Activated CD4-positive, CD25-positive, alpha-beta regulatory T cell (primary cell): ENCODE data around the gene LIN7C.

ENCODE experiments used
- DNase-seq, 4 experiments: peaks; one replicate each; lab custom pipeline; 2025; lab: John Stamatoyannopoulos, UW

Gene LIN7C

DNA sequence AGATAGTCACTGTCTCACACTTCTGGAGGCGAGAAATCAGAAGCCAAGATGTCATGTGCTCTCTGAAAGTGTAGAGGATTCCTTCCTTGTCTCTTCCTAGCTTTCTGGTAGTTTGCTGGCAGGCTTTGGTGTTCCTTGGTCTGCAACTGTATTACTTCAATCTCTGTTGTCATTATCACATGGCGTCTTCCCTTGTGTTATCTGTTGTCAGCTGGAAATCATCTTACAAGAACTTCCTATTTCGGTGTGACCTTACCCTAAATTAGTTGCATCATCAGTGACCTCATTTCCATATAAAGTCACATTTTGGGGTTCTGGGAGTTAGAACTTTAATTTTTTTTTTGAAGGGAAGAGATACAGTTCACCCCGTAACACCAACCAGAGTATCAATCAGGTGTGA, 3.3 kb upstream of the LIN7C start:
- DNase-seq = no peak

DNA sequence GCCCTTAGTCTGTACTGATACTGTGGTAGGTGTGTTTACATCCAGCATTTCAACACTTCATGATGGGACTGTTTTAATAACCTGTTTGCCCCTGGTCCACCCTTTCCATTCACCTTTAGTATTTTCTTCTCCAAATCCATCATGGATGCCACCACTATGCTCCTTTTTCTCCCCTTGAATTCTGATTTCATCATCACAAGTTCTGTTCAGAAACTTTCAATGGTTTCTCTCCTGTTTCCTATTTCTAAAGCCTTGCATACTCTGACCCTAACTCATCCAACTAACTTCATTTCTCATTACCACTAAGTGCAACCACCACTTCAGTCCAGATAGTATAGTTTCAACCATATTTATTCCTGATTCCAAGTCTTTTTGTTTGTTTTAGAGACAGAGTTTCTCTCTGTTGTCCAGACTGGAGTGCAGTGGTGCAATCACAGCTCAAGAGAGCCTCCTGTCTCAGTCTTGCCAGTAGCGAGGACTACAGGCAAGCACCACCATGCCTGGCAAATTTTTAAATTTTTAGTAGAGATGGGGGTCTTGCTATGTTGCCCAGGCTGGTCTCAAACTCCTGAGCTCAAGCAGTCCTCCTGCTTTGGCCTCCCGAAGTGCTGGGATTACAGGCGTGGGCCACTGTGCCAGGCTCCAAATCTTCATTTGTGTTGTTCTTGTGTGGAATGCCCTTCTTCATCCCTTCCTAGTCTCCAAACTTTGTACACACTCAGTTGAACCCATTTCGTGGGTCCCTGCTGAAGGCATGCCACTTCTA, 1.2 kb upstream of the LIN7C start:
- DNase-seq = no peak

GRCh38 chr11:27505781-27506180, 788 bp downstream of the LIN7C start:
- no peak for DNase-seq

DNA sequence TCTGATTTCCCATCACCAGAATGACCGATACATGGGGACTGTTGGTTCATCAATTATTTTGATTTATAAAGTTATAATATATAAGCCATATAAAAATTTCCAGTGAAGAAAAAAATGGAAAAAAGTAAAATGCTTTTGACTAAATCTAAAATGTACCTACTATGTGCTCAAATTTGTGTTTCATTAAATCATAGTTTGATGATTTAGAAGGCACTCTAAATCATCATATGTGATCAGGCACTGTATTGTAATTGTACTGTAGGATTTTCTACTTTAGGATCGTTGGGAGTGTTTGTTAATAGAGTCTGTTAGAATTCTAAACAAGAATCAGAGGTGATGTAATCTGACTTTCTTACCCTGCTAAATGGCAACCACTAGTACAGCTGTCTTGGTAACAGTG, 2.4 kb downstream of the LIN7C start:
- DNase-seq = no peak

DNA sequence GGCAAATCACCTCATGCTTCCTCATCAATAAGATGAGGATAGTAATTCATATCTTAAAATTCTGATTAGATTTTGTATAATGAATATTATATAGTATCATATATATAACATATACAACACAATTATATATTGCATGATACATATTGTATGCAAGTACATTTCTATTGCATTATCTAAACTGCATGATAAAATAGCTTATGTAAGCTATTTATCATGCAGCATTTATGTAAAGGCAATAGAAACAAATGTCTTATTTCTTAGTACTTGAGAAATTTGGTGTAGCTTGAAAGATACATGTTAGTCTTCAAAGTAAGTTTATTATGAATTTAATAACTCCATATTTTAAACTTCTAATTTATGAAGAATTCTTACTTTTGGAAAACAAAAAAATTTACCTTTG, 5.5 kb downstream of the LIN7C start:
- no peak for DNase-seq

GRCh38 chr11:27497911-27498310, 8.7 kb downstream of the LIN7C start:
- no peak for DNase-seq

GRCh38 chr11:27497284-27497866, 9.2 kb downstream of the LIN7C start:
- DNase-seq = no peak

- DNase-seq = no peak
These were observed 10.1 kb downstream of the LIN7C start for GRCh38 chr11:27496461-27496860.

DNA sequence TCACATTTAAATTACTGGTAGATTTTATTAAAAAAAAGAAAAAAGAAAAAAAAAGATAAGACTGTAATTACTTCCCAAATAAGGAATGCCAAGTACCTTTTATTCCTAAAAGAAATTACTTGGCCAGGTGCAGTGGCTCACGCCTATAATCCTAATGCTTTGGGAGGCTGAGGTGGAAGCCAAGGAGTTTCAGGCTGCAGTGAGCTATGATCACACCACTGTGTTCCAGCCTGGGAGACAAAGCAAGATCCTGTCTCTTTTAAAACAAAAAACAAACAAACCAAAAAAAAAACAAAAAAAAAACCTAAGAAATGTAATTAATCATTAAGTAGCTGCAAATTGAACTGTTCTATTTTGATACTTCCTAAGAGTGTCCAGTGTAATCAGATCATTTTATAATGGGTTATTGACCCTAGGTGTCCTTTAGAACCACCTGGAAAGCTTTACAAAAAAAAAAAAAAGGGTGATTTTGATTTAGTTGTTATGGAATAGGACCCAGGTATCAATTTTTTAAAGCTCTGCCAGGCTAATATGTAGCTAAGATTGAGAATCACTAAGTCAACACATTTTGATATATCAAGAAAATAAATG, 10.8 kb downstream of the LIN7C start:
- DNase-seq = no peak

DNA sequence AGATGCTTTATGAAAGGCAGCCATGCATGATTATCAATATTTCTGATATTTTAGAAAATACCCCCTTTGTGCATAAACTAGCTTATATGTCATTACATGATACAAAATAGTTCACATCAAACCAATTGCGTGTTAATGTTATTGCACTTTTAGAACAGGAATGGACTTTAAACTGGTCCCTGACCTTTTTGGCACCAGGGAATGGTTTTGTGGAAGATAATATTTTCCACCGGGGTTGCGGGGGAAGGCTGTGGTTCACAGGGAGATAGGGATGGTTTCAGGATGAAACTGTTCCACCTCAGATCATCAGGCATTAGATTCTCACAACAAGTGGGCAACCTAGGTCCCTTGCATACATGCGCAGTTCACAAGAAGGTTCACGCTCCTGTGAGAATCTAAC, 17.5 kb downstream of the LIN7C start:
- DNase-seq = no peak

DNA sequence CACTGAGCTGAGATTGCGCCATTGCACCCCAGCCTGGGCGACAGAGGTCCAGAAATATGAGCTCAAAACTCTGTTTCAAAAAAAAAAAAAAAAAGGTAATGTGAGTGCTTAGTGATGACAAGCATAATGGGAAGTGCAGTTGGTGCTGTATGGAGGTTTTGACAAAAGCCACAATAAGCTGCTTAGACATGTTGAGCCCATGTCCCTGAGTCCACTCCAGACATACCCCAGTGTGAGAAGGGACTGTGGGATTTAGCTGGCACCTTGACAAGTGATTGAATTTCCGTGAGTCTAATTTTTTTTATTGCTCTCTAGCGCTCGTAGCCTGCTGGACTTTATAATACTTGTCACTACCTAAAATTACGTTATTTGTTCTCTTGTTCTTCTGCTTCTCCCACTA, 18.9 kb downstream of the LIN7C start:
- DNase-seq = no peak

- DNase-seq = no peak
These were observed 20.4 kb downstream of the LIN7C start for GRCh38 chr11:27485930-27486773.

DNA sequence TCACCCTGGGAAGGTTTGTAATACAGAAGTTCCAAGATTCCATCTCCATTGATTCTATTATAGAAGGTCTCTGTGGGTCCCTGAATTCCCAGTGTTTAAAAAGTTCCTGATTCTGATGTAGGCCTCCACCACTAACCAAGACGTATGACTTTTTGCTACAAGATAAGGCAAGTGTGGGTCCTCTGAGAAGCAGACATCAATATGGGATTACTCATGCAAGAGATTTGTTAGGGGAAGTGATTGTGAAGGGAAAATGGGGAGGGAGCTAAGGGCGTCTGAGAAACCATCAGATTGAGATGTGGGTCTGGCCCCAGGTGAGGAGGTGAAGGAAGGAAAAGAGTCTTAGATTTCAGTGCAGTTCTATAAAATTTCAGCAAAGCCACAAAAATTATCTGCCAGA, 23.8 kb downstream of the LIN7C start:
- DNase-seq = no peak

GRCh38 chr11:27481992-27482391, 24.6 kb downstream of the LIN7C start:
- no peak for DNase-seq

DNA sequence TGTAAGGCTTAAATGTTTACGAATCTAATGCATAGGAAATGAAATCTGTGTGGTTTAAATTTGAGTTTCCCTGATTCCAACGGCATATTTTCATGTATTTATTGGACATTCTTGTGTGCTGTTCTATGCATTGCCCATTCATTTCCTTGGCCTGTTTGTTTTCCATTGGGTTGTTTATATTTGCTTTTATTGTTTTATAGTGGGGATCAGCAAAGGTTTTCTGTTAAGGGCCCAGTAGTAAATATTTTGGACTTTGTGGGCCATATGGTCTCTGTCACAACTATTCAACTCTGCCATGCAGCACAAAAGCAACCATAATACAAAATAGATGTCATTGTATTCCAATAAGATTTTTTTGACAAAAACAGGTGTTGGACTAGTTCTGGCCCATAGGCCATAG, 28.7 kb downstream of the LIN7C start:
- no peak for DNase-seq

DNA sequence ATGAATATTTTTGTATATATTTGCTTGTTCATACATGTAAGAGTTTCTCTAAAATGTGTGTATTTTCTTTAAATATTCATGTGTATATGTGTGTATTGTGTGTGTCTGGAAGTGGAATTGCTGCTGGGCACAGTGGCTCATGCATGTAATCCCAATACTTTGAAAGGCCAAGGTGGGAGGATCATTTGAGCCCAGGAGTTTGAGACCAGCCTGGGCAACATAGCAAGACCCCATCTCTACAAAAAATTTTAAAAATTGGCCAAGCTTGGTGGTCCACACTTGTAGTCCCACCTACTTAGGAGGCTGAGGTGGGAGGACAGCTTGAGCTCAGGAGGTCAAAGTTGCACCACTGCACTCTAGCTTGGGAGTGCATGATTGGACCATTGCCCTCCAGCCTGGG, 29.3 kb downstream of the LIN7C start:
- no peak for DNase-seq

- DNase-seq = no peak
These were observed 30.9 kb downstream of the LIN7C start for GRCh38 chr11:27475622-27476021.

- DNase-seq = no peak
These were observed 33.6 kb downstream of the LIN7C start for GRCh38 chr11:27473017-27473406.

DNA sequence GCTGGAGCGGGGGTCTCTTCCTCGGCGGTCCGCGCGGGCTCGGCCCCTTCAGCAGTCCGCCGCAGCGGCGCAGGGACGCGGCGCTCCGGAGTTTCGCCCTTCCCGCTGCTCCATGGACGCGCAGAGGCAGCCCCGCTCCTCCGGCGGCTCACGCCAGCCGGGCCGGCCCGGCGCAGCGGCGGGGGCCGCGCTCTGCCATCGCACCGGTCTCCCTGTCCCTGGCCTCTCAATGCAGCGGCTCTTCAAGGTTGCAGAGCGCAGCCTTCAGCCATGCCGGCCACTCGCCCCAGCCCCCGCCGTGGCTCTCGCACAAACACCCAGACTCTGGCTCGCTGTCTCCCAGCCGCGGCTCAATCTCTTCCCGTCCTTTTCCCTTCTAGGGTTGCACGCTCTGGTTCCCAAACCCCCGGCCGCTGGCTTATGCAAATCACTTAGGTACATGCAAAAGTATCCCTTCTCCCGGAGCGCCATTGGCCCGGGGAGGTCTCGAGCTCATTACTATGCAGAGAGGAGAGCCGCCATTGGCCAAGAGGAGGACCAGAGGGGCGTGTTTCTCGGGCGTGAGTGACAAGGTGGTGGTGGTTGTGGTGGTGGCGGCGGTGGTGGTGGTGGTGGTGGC, 34.1 kb downstream of the LIN7C start, which contains the start of gene LGR4:
Gene LGR4, minus strand, starts transcription at position 393 of the 619 bp plus-strand sequence. CDS start 488 bp downstream, outside the sequence.
- DNase-seq = peak; percentile 22 to 39 (median 26)

DNA sequence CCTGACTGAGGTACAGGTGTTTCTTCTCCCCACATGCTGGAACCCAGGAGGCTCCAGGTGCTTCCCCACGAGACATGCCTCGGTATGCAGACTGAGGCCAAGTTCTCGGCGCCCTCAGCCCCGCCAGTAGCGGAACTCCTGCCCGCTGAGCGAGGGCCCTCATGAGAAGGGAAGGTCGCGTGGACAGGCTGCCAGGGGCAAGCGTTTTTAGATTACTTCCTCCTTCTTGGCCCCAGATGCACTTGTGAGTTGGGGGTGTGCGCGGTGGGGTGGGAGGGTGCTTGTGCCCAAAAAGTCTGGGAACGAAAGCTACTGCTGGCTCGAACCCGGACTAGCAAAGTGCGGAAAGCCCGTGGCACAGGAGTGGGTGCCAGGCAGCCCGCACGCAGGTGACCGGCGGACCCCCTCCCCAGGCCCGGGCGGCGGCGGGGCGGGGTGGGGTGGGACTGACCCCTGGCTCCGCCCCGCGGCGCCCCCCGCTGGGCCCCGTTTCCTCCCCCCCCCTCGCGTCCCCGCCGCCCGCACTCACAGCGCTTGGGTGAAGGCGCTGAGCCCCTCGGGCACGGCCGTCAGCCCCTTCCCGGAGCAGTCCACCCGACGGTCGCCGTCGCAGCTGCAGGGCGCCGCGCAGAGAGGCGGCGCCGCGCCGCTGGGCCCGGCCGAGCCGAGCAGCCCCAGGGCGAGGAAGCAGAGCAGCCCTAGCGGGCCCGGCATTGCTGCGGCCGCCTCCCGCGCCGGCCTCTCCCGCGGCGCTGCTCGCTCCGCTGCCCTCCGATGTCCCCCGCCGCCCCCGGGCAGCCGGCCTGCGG, 34.8 kb downstream of the LIN7C start:
- peak in 1 of 4 experiments; percentile 12 for DNase-seq
